Colonic mucosa (tissue), 4 donors: Measurements from ENCODE around the gene RPS13. TPM values are rescaled to one million over a fixed set of nuclear protein-coding genes. Genes with fewer than 3 reads are reported as not detected.
"Not testable (repeated sequence)": the region's sequence is repeated elsewhere in the genome, so short reads cannot be mapped to it uniquely, and the experiment has no call there.

Experiments used
- DNase-seq: peaks from one replicate; pipeline ENCODE4 v3.0.0-alpha.2; 2020
- H3K27ac ChIP-seq: fragments of 200-600 bp; one replicate; pipeline ENCODE4 v1.8.0; 2021
- H3K27me3 ChIP-seq: fragments of 200-600 bp; one replicate; pipeline ENCODE4 v1.8.0; 2021
- H3K36me3 ChIP-seq: fragments of 200-600 bp; one replicate; pipeline ENCODE4 v1.8.0; 2021
- H3K4me1 ChIP-seq: fragments of 200-600 bp; one replicate; pipeline ENCODE4 v1.8.0; 2021; ENCODE audit warnings: mild to moderate bottlenecking
- H3K4me3 ChIP-seq: fragments of 200-600 bp; one replicate; pipeline ENCODE4 v1.8.0; 2021
- H3K9ac ChIP-seq, 2 donors: one replicate each; pipeline ENCODE4 v1.7.0; 2013; ENCODE audit warnings: control low read depth in 2 of 2, low read depth in 2 of 2, low read length in 2 of 2
- H3K9me3 ChIP-seq: fragments of 200-600 bp; one replicate; pipeline ENCODE4 v1.8.0; 2021
- intact Hi-C: fragments of 100-400 bp; cut with DNase I; formaldehyde crosslinking; loops from one replicate; pipeline ENCODE4 v1.14.1; 2022
- total RNA-seq, 2 donors: library from RNA; stranded (reverse); fragmentation: NEBNext Ultra II Directional in 1 of 2; extraction: Animal tissue kit (Norgen Biotek cat#: 25700) in 1 of 2; gene quantifications; one replicate each; pipeline ENCODE4 v1.2.1, GENCODE V29; 2021
- TF ChIP-seq, protein P1 (sequence below): fragments of 200-600 bp; IDR thresholded peaks from one replicate; pipeline ENCODE4 v1.8.0; 2022; ENCODE audit warnings: antibody characterized with exemption, mild to moderate bottlenecking
- donor health status: healthy.
- donor health status: DM: no; HTN: no; CAD: no.
- donor health status: DM: no; HTN: no; CAD: no.

The RPS13 gene
- total RNA-seq, 2 donors from 2014 or later: 749 to 843 TPM

DNA sequence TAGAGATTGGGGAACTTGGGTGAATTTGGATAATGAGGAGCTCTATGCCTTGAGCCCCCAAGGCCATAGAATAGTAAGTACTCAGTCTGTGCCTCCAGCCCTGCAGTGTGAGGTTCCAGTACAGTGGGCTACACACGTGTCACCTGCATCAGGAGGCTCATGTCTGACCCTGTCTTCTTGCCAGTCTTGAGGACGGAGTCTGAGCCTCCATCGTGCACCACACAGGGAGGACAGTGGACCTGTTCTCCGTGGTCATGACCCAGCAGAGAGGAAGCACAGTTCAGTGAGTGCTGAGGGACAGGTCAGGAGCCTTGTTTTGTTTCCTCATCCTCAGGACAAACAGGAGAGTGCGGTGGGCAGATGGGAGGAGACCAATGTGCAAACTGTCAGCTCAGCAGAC is 30.8 kb downstream of the RPS13 start:
- Histone ChIP-seq H3K4me3 (no peak overlapping the region), H3K9me3 (no peaks in the 10 kb centered on the region), H3K27me3 (no peaks in the 10 kb centered on the region), H3K36me3 (no peaks in the 10 kb centered on the region), H3K4me1 (no peaks in the 10 kb centered on the region), H3K27ac (no peak overlapping the region), H3K9ac (no peak overlapping the region)
- TF ChIP-seq, protein P1, sequence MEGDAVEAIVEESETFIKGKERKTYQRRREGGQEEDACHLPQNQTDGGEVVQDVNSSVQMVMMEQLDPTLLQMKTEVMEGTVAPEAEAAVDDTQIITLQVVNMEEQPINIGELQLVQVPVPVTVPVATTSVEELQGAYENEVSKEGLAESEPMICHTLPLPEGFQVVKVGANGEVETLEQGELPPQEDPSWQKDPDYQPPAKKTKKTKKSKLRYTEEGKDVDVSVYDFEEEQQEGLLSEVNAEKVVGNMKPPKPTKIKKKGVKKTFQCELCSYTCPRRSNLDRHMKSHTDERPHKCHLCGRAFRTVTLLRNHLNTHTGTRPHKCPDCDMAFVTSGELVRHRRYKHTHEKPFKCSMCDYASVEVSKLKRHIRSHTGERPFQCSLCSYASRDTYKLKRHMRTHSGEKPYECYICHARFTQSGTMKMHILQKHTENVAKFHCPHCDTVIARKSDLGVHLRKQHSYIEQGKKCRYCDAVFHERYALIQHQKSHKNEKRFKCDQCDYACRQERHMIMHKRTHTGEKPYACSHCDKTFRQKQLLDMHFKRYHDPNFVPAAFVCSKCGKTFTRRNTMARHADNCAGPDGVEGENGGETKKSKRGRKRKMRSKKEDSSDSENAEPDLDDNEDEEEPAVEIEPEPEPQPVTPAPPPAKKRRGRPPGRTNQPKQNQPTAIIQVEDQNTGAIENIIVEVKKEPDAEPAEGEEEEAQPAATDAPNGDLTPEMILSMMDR: no peak
- intact Hi-C loops: no loop called here
- DNase-seq: no peak

DNA sequence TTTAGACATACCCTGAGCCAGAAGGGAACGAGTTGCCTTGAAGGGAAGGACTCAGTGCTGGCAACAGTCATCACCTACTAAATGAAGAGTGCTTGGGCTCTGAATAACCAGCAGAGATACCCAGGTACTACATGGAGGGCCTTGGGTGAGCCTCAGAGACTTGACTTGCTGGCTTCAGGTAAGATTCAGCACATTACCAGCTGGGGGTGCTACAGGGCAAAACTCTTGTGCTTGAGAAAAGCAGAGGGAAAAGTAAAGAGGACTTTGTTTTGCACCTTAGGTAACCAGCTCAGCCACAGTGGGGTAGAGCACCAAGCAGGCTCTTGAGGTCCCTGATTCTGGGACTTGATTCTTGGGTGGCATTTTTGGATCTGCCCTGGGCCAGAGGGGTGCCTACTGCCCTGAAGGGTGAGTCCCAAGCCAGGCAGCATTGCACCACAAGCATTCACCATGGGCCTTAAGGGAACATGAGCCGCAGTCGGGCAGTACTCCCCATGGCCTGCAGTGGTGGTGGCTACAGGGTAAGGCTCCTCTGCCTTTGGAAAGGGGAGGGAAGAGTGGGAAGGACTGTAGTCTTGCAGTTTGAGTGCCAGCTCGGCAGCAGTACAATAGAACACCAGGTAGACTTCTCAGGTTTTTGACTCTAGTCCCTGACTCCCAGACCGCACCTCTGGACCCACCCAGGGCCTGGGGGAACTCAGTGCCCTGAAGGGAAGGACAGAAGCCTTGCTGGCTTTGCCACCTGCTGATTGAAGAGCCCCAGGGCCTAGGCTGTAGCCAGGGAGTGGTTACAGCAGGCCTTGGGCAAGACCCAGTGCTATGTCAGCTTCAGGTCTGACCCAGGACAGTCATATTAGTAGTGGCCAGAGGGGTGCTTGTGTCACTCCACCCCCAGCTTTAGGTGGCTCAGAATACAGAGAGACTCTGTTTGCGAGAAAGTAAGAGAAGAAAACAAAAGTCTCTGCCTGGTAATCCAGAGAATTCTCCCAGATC is 40.5 kb downstream of the RPS13 start:
- TF ChIP-seq, protein P1: no peak
- Histone ChIP-seq H3K4me1 (no peaks in the 10 kb centered on the region), H3K4me3 (no peak overlapping the region), H3K36me3 (no peaks in the 10 kb centered on the region), H3K27ac (no peak overlapping the region), H3K9me3 (no peaks in the 10 kb centered on the region), H3K9ac (no peak overlapping the region), H3K27me3 (no peaks in the 10 kb centered on the region)
- intact Hi-C loops: no loop called here
- peak; percentile 40 for DNase-seq

DNA sequence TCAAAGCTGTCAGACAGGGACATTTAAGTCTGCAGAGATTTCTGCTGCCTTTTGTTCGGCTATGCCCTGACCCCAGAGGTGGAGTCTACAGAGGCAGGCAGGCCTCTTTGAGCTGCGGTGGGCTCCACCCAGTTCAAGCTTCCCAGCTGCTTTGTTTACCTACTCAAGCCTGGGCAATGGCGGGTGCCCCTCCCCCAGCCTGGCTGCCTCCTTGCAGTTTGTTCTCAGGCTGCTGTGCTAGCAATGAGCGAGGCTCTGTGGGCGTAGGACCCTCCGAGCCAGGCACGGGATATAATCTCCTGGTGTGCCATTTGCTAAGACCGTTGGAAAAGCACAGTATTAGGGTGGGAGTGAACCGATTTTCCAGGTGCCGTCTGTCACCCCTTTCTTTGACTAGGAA is 43.4 kb downstream of the RPS13 start:
- H3K27ac ChIP-seq, DNase-seq, H3K36me3 ChIP-seq, H3K4me3 ChIP-seq, H3K9ac ChIP-seq, intact Hi-C loops, H3K9me3 ChIP-seq, H3K27me3 ChIP-seq, H3K4me1 ChIP-seq: not testable (repeated sequence)

DNA sequence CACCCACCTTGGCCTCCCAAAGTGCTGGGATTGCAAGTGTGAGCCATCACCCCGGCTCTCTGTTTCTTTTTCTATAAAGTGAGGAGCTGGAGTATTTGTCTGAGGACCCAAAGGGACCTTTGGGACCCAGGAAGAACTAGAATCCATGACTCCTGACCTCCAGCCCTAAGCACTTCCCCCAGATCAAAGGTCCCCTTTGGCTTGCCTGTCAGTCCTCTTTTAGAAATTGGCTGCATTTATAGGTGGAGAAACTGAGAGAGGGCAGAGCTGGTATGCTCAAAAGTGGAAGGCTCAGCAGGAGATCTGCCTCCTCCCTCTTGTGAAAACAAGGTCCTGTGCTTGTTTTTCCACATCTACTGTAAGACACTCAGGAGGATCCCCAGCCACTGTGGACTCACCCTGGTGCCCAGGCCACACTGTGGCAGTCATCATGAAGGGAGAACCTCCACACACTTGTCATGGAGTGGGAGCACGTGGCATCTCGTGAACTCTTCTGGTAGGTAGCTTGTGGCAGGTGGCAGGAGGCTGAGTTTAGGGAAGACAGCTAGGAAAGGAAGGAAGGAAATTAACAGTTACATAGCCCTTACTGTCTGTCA is 50.9 kb downstream of the RPS13 start:
- H3K27me3 ChIP-seq: no peaks in the 10 kb centered on the region
- TF ChIP-seq, protein P1: no peak
- H3K4me3 ChIP-seq: no peak overlapping the region
- H3K27ac ChIP-seq: no peak overlapping the region
- H3K9ac ChIP-seq: no peak overlapping the region
- intact Hi-C loops: no loop called here
- no peaks in the 10 kb centered on the region for H3K36me3 ChIP-seq
- no peaks in the 10 kb centered on the region for H3K9me3 ChIP-seq
- H3K4me1 ChIP-seq: no peaks in the 10 kb centered on the region
- no peak for DNase-seq

DNA sequence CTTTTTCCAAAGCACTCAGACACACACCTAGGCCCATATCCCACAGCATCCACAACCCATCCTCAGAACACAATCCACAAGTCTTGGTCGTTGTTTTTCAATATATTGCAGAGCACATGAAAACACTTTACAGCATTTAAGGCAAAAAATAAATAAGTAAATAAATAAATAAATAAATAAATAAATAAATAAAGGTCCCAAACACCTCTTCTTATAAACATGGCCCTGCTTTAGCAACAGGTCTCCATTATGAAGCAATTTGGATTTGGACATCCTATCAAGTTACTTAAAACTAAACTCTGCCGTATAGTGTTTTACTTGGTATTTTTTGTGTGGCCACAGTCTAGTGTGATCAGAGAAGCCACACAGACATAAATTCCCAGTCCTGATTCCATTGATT is 52.5 kb downstream of the RPS13 start:
- no peaks in the 10 kb centered on the region for H3K27me3 ChIP-seq
- no peaks in the 10 kb centered on the region for H3K9me3 ChIP-seq
- H3K4me3 ChIP-seq: no peak overlapping the region
- H3K27ac ChIP-seq: no peak overlapping the region
- no peak overlapping the region for H3K9ac ChIP-seq
- H3K36me3 ChIP-seq: no peaks in the 10 kb centered on the region
- TF ChIP-seq, protein P1: no peak
- intact Hi-C loops: no loop called here
- H3K4me1 ChIP-seq: no peaks in the 10 kb centered on the region
- no peak for DNase-seq

Other genes with a start within 250 kb of the RPS13 start
- gene PLEKHA7, start 63.3 kb downstream of the RPS13 start, total RNA-seq: 10 to 100 TPM; 55.6 to 65.9 TPM
- 10 to 100 TPM; 41.3 to 68.9 TPM for gene PIK3C2A, start 130.3 kb upstream of the RPS13 start, total RNA-seq
- gene NUCB2, start 199.1 kb upstream of the RPS13 start, total RNA-seq: 100 to 1,000 TPM in 1 of 2 donors, 10 to 100 TPM in 1; 60.9 to 111 TPM